Astrocyte of the cerebellum (primary cell): Measurements from ENCODE around the gene MYBPC2.
A peak's percentile ranks its signal among the peaks of the same experiment; 100 is the strongest.

ENCODE experiments used
- DNase-seq: peaks from one replicate; pipeline ENCODE4 v3.0.0-alpha.2; 2011; ENCODE audit warnings: low read depth
- H3K4me3 ChIP-seq: 2 replicates; pipeline ENCODE4 v1.5.1; 2011; ENCODE audit warnings: mild to moderate bottlenecking, low read depth, low read length, moderate library complexity
- CTCF ChIP-seq: IDR thresholded peaks from 2 replicates; pipeline ENCODE4 v1.5.1; 2012; ENCODE audit warnings: low read length, low read depth, moderate library complexity, mild to moderate bottlenecking; ENCODE audit errors: missing control alignments
- in situ Hi-C: cut with HindIII; loops from 2 replicates; pipeline ENCODE4 v1.10.0; 2017; ENCODE audit warnings: low sequenced_read_pairs

The MYBPC2 gene

DNA sequence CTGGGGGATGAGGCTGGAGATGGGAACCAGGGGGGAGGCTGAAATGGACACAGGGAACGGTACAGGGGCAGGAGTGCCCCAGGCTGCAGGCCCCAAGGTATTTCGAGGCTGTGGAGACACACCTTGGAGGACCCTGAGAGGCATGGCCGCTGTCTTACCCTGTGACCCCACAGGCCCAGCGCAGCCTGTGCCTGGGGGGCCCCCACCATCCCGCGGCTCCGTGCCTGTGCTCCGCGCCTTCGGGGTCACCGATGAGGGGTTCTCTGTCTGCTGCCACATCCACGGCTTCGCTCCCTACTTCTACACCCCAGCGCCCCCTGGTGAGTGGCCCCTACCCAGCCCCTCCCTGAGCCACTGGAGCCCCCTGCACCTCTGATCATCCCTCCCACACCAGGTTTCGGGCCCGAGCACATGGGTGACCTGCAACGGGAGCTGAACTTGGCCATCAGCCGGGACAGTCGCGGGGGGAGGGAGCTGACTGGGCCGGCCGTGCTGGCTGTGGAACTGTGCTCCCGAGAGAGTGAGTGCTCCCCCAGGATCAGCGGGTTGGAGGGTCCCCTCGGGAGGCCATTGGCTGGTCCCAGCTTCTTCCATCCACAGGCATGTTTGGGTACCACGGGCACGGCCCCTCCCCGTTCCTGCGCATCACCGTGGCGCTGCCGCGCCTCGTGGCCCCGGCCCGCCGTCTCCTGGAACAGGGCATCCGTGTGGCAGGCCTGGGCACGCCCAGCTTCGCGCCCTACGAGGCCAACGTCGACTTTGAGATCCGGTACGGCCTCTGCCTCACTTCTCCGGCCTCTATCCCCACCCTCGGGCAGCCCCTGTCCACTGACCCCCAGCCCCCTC is 30.9 kb upstream of the MYBPC2 start:
- peak; percentile 3 for TF ChIP-seq CTCF
- in situ Hi-C loops, result no loop called here
- DNase-seq, result no peak
- H3K4me3 ChIP-seq, result no peak overlapping the region

- no peak for TF ChIP-seq CTCF
- in situ Hi-C loops, result no loop called here
- DNase-seq, result no peak
- no peak overlapping the region for H3K4me3 ChIP-seq
Observed at GRCh38 chr19:50402544-50403301, 30.0 kb upstream of the MYBPC2 start.

GRCh38 chr19:50406156-50406820 is 26.4 kb upstream of the MYBPC2 start:
- no peak overlapping the region for H3K4me3 ChIP-seq
- no peak for DNase-seq
- in situ Hi-C loops, result no loop called here
- no peak for TF ChIP-seq CTCF

- no peak overlapping the region for H3K4me3 ChIP-seq
- in situ Hi-C loops, result no loop called here
- TF ChIP-seq CTCF, result no peak
- no peak for DNase-seq
Observed at GRCh38 chr19:50406829-50407228, 25.9 kb upstream of the MYBPC2 start.

DNA sequence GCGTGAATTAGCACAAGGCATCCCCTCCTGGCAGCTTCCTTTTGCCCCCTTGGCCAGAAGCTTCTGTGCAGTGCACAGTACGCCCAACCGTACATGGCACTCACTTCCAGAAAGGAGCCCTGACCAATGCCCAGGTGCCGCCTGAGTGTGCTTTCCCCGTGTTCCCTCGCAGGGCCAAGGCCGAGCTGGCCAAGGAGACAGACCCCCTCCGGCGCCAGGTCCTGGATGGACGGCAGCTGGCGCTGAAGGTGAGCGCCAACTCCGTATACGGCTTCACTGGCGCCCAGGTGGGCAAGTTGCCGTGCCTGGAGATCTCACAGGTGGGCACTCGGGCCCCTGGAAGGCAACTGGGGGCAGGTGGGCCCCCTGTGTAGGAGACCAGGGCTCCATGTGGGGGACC is 23.3 kb upstream of the MYBPC2 start:
- H3K4me3 ChIP-seq, result no peak overlapping the region
- no peak for DNase-seq
- no peak for TF ChIP-seq CTCF
- in situ Hi-C loops, result no loop called here

- DNase-seq, result no peak
- no peak overlapping the region for H3K4me3 ChIP-seq
- in situ Hi-C loops, result no loop called here
- TF ChIP-seq CTCF, result no peak
Observed at GRCh38 chr19:50410109-50410508, 22.6 kb upstream of the MYBPC2 start.
